Endothelial cell of umbilical vein (primary cell): Measurements from ENCODE around the gene TRDN. TPM values are rescaled to one million over a fixed set of nuclear protein-coding genes. Genes with fewer than 3 reads are reported as not detected.

ENCODE experiments used
- BruUV-seq: library from RNA; stranded (reverse); fragments of 400-500 nt; replicated peaks from 2 replicates; lab custom pipeline; 2021; lab: Mats Ljungman, UMichigan
- CTCF ChIA-PET: fragments of 300-600, 350-600 bp; sonication (Branson Sonifier 250); formaldehyde crosslinking; loops from one replicate; lab custom pipeline; 2021; ENCODE audit warnings: antibody characterized with exemption, inconsistent platforms; lab: Charles Lee
- POLR2A ChIA-PET: fragments of 300-600, 350-600 bp; sonication (Branson Sonifier 250); formaldehyde crosslinking; loops from one replicate; lab custom pipeline; 2021; ENCODE audit warnings: antibody characterized with exemption, inconsistent platforms; lab: Charles Lee
- DNase-seq: peaks from one replicate; pipeline ENCODE4 v3.0.0-alpha.2; 2011; ENCODE audit warnings: low read depth, low spot score
- FAIRE-seq: peaks from 2 replicates; lab custom pipeline; 2011; peaks lifted over from hg19 to GRCh38; lab: Jason Lieb, UNC
- H2AFZ ChIP-seq: 2 replicates; pipeline ENCODE4 v1.6.0; 2012; ENCODE audit warnings: low read depth, low read length, control low read depth, inconsistent platforms
- H3K27ac ChIP-seq: 2 replicates; pipeline ENCODE4 v1.5.1; 2011; ENCODE audit warnings: low read depth, mild to moderate bottlenecking, control low read depth, low read length, moderate library complexity; ENCODE audit not compliant: insufficient read depth
- H3K27me3 ChIP-seq, 2 experiments: 2 replicates each; pipeline versions ENCODE4 v1.6.0 to v1.6.1; 2011; ENCODE audit warnings: low read length in 2 of 2, mixed read lengths in 1 of 2; ENCODE audit not compliant: control insufficient read depth in 2 of 2, insufficient read depth in 2 of 2
- H3K36me3 ChIP-seq, 2 experiments: 2 replicates in 1 of 2; 3 replicates in 1 of 2; pipeline ENCODE4 v1.5.1; 2011; ENCODE audit warnings: low read length in 2 of 2, mild to moderate bottlenecking in 1 of 2, moderate library complexity in 1 of 2; ENCODE audit not compliant: control insufficient read depth in 2 of 2, insufficient read depth in 2 of 2; ENCODE audit errors: extremely low read depth in 1 of 2
- H3K4me1 ChIP-seq: 3 replicates; pipeline ENCODE4 v1.5.1; 2011; ENCODE audit warnings: mild to moderate bottlenecking, low read length; ENCODE audit not compliant: control insufficient read depth, insufficient read depth; ENCODE audit errors: extremely low read depth
- H3K4me2 ChIP-seq: 2 replicates; pipeline ENCODE4 v1.6.1; 2011; ENCODE audit warnings: low read length, control low read depth, mixed read lengths; ENCODE audit not compliant: insufficient read depth
- H3K4me3 ChIP-seq, 3 experiments: fragments of 200-600 bp in 1 of 3; sonication (generic), shearing (Covaris generic) in 1 of 3; replicated peaks in 1 of 3; 2 replicates each; pipeline ENCODE4 v1.5.1; 2011 to 2016; ENCODE audit warnings: control low read depth in 3 of 3, low read length in 3 of 3, mild to moderate bottlenecking in 2 of 3, inconsistent platforms in 1 of 3, low read depth in 1 of 3, moderate library complexity in 1 of 3; ENCODE audit not compliant: insufficient read depth in 1 of 3
- H3K79me2 ChIP-seq: 2 replicates; pipeline ENCODE4 v1.6.0; 2012; ENCODE audit warnings: low read length, inconsistent platforms; ENCODE audit not compliant: control insufficient read depth, insufficient read depth
- H3K9ac ChIP-seq: replicated peaks from 2 replicates; pipeline ENCODE3; 2011; ENCODE audit warnings: low read length, control low read depth; ENCODE audit not compliant: insufficient read depth; ENCODE audit errors: extremely low read depth
- H3K9me1 ChIP-seq: replicated peaks from 3 replicates; pipeline ENCODE4 v1.6.0; 2011; ENCODE audit warnings: mild to moderate bottlenecking, low read length; ENCODE audit not compliant: control insufficient read depth, insufficient read depth; ENCODE audit errors: extremely low read depth
- H3K9me3 ChIP-seq: replicated peaks from 2 replicates; pipeline ENCODE4 v1.5.1; 2012; ENCODE audit warnings: low read length, inconsistent platforms; ENCODE audit not compliant: control insufficient read depth, insufficient read depth
- H4K20me1 ChIP-seq: replicated peaks from 2 replicates; pipeline ENCODE3; 2011; ENCODE audit warnings: mild to moderate bottlenecking, low read length; ENCODE audit not compliant: control insufficient read depth, insufficient read depth; ENCODE audit errors: extremely low read depth
- CTCF ChIP-seq, 2 donors: IDR thresholded peaks; 1 replicate in 1 of 2; 2 replicates in 1 of 2; pipeline ENCODE4 v1.5.1; 2011; ENCODE audit warnings: low read length in 2 of 2, mild to moderate bottlenecking in 2 of 2, moderate library complexity in 2 of 2, control low read depth in 1 of 2, inconsistent platforms in 1 of 2, low read depth in 1 of 2; ENCODE audit not compliant: insufficient read depth in 1 of 2; ENCODE audit errors: extremely low read depth in 1 of 2
- EZH2 ChIP-seq: IDR thresholded peaks from 2 replicates; pipeline ENCODE4 v1.6.1; 2012; ENCODE audit warnings: borderline replicate concordance, low read depth, mild to moderate bottlenecking, moderate library complexity, low read length, inconsistent platforms; ENCODE audit not compliant: severe bottlenecking
- FOS ChIP-seq: IDR thresholded peaks from 2 replicates; pipeline ENCODE4 v1.6.1; 2011; ENCODE audit warnings: mild to moderate bottlenecking, low read length, moderate library complexity, borderline replicate concordance; ENCODE audit not compliant: insufficient read depth
- GATA2 ChIP-seq: IDR thresholded peaks from 2 replicates; pipeline ENCODE4 v1.7.0; 2011; ENCODE audit warnings: low read depth, mild to moderate bottlenecking, moderate library complexity, mixed read lengths, low read length; ENCODE audit not compliant: insufficient read length, insufficient read depth
- JUN ChIP-seq: IDR thresholded peaks from 2 replicates; pipeline ENCODE4 v1.6.1; 2011; ENCODE audit warnings: borderline replicate concordance, low read depth; ENCODE audit not compliant: insufficient read length, insufficient read depth
- MAX ChIP-seq: IDR thresholded peaks from 2 replicates; pipeline ENCODE4 v1.6.1; 2011; ENCODE audit not compliant: insufficient read depth, insufficient read length
- MYC ChIP-seq: IDR thresholded peaks from one replicate; pipeline ENCODE4 v1.6.1; 2011; ENCODE audit warnings: mild to moderate bottlenecking, low read depth, low read length
- POLR2A ChIP-seq: IDR thresholded peaks from 2 replicates; pipeline ENCODE4 v1.6.1; 2012; ENCODE audit warnings: low read depth, mild to moderate bottlenecking, control low read depth, low read length
- POLR2AphosphoS5 ChIP-seq: IDR thresholded peaks from 2 replicates; pipeline ENCODE4 v1.6.1; 2012; ENCODE audit warnings: low read depth, mild to moderate bottlenecking, control low read depth, low read length, moderate library complexity; ENCODE audit not compliant: insufficient read depth
- dilution Hi-C: fragments of 300-500 bp; cut with MboI; formaldehyde crosslinking; loops from one replicate; pipeline ENCODE4 v1.15.0; 2019; ENCODE audit warnings: low sequenced_read_pairs; ENCODE audit not compliant: extremely low pct_ligation_motif_present
- intact Hi-C: fragments of 100-400 bp; cut with micrococcal nuclease; formaldehyde crosslinking; loops from one replicate; pipeline ENCODE4 v1.10.0; 2022
- polyA plus RNA-seq, 4 experiments: library from polyadenylated mRNA; depleted of rRNA in 3 of 4; stranded (reverse) in 3 of 4; unstranded in 1 of 4; fragments of >200 nt; gene quantifications; 2 replicates each; pipeline versions ENCODE4 v1.2.1 to v1.2.3, GENCODE V29; 2011 to 2012; ENCODE audit warnings: missing spikeins in 1 of 4
- total RNA-seq: library from RNA; stranded (reverse); gene quantifications from 2 replicates; pipeline ENCODE4 v1.2.3, GENCODE V29; 2021

The TRDN gene
- total and polyA plus RNA-seq, 2 donors (not counting 3 experiments of a cell fraction or from before 2014, with no cell fraction given) = not detected

- DNase-seq (no peak), FAIRE-seq (no peak)
- Histone ChIP-seq H3K9ac (no peak overlapping the region), H3K4me3 (no peak overlapping the region), H3K27me3 (no peaks in the 10 kb centered on the region), H3K27ac (no peak overlapping the region), H3K9me1 (no peaks in the 10 kb centered on the region), H4K20me1 (no peaks in the 10 kb centered on the region), H3K4me1 (no peaks in the 10 kb centered on the region), H3K79me2 (no peaks in the 10 kb centered on the region), H3K4me2 (no peak overlapping the region), H3K36me3 (no peaks in the 10 kb centered on the region), H2AFZ (no peak overlapping the region), H3K9me3 (no peaks in the 10 kb centered on the region)
- TF ChIP-seq CTCF (IDR thresholded peaks at IDR 0.05; ENCODE audit: extremely low read depth in 1 of 2, insufficient read depth in 1 of 2, low read depth in 1 of 2, low read length in 2 of 2) (no peak), MYC (no peak), MAX (no peak), EZH2 (no peak), FOS (no peak), JUN (no peak), GATA2 (no peak), POLR2A (no peak), POLR2AphosphoS5 (no peak)
- CTCF ChIA-PET = interaction anchor here (1.4 kb wide), 1 partner anchor 258 kb away, joined by 4 read pairs; no protein-coding TSS in a partner anchor
- intact Hi-C loops (no loop called here), dilution Hi-C loops (no loop called here)
- POLR2A ChIA-PET = no interaction called here
- no TSS peak for BruUV-seq
Observed at GRCh38 chr6:123456836-123457235, 179.9 kb downstream of the TRDN start.
